Naive thymus-derived CD4-positive, alpha-beta T cell (primary cell): Measurements from ENCODE around the gene TTI1. TPM values are rescaled to one million over a fixed set of nuclear protein-coding genes. Genes with fewer than 3 reads are reported as not detected.

Source experiments
- ATAC-seq: fragments of 150-1000 bp; cut with Tn5 transposase; 2 replicates; pipeline ENCODE4 v1.10.0; 2021; ENCODE audit warnings: mild to moderate bottlenecking, moderate library complexity
- CTCF ChIA-PET: fragments of 350-600 bp; sonication (Branson Sonifier 250); formaldehyde crosslinking; loops from one replicate; lab custom pipeline; 2021; ENCODE audit warnings: antibody characterized with exemption; lab: Charles Lee
- POLR2A ChIA-PET: fragments of 350-600 bp; sonication (Branson Sonifier 250); formaldehyde crosslinking; loops from one replicate; lab custom pipeline; 2021; ENCODE audit warnings: antibody characterized with exemption, inconsistent platforms; lab: Charles Lee
- DNase-seq, 9 donors: peaks; one replicate each; pipeline versions ENCODE4 v3.0.0 to v3.0.0-alpha.2; 2020 to 2022; ENCODE audit warnings: mixed read lengths in 1 of 9
- H3K27ac ChIP-seq: one replicate; pipeline ENCODE4 v1.7.0; 2013; ENCODE audit warnings: mild to moderate bottlenecking, low read depth, low read length, moderate library complexity
- H3K27me3 ChIP-seq, 2 donors: one replicate each; pipeline ENCODE4 v1.7.0; 2013; ENCODE audit warnings: low read length in 2 of 2, mild to moderate bottlenecking in 2 of 2, moderate library complexity in 2 of 2; ENCODE audit not compliant: control insufficient read depth in 2 of 2, insufficient read depth in 2 of 2
- H3K36me3 ChIP-seq, 3 experiments: 1 replicate in 2 of 3; 2 replicates in 1 of 3; pipeline ENCODE4 v1.7.0; 2013; ENCODE audit warnings: low read length in 3 of 3, mild to moderate bottlenecking in 3 of 3, moderate library complexity in 1 of 3; ENCODE audit not compliant: insufficient read depth in 3 of 3, control insufficient read depth in 2 of 3
- H3K4me1 ChIP-seq, 2 donors: one replicate each; pipeline ENCODE4 v1.7.0; 2013; ENCODE audit warnings: low read length in 2 of 2, mild to moderate bottlenecking in 2 of 2, moderate library complexity in 1 of 2; ENCODE audit not compliant: control insufficient read depth in 2 of 2, insufficient read depth in 2 of 2
- H3K4me3 ChIP-seq: 2 replicates; pipeline ENCODE4 v1.7.0; 2013; ENCODE audit warnings: mild to moderate bottlenecking, low read length
- H3K9me3 ChIP-seq, 3 experiments: 1 replicate in 2 of 3; 2 replicates in 1 of 3; pipeline ENCODE4 v1.7.0; 2013; ENCODE audit warnings: low read length in 3 of 3; ENCODE audit not compliant: control insufficient read depth in 2 of 3
- H3K27ac Mint-ChIP-seq, 9 donors: one replicate each; pipeline ENCODE4 v1.8.0; 2020 to 2022; ENCODE audit warnings: mixed read lengths in 9 of 9, mild to moderate bottlenecking in 8 of 9, moderate library complexity in 5 of 9, inconsistent platforms in 2 of 9
- H3K27me3 Mint-ChIP-seq, 5 donors: one replicate each; pipeline ENCODE4 v1.8.0; 2021 to 2022; ENCODE audit warnings: mixed read lengths in 5 of 5, mild to moderate bottlenecking in 1 of 5
- H3K36me3 Mint-ChIP-seq, 5 donors: one replicate each; pipeline ENCODE4 v1.8.0; 2020 to 2022; ENCODE audit warnings: mixed read lengths in 5 of 5, mild to moderate bottlenecking in 3 of 5, inconsistent platforms in 1 of 5
- H3K4me1 Mint-ChIP-seq, 7 donors: one replicate each; pipeline ENCODE4 v1.8.0; 2020 to 2022; ENCODE audit warnings: mixed read lengths in 7 of 7, mild to moderate bottlenecking in 3 of 7, inconsistent platforms in 1 of 7
- H3K4me3 Mint-ChIP-seq, 10 donors: one replicate each; pipeline ENCODE4 v1.8.0; 2020 to 2022; ENCODE audit warnings: mild to moderate bottlenecking in 10 of 10, mixed read lengths in 10 of 10, moderate library complexity in 6 of 10, inconsistent platforms in 2 of 10
- H3K9me3 Mint-ChIP-seq, 11 donors: one replicate each; pipeline ENCODE4 v1.8.0; 2020 to 2022; ENCODE audit warnings: mixed read lengths in 11 of 11, mild to moderate bottlenecking in 4 of 11, inconsistent platforms in 1 of 11, moderate library complexity in 1 of 11
- intact Hi-C, 2 donors: fragments of 100-400 bp; cut with micrococcal nuclease; formaldehyde crosslinking; loops; one replicate each; pipeline ENCODE4 v1.15.1; 2023
- polyA plus RNA-seq, 2 donors: library from polyadenylated mRNA; unstranded; fragments of 300-500 nt; fragmentation: Illumina TruSeq; gene quantifications; one replicate each; pipeline ENCODE4 v1.2.3, GENCODE V29; 2021
- total RNA-seq, 6 experiments: library from RNA in 5 of 6; stranded (reverse) in 5 of 6; gene quantifications; 1 replicate in 5 of 6; 2 replicates in 1 of 6; pipeline ENCODE4 v1.2.3 and lab custom pipeline; 2021 to 2026

TTI1 gene
- total and polyA plus RNA-seq, 7 experiments from 2014 or later: 15.0 to 29.8 (median 25.0) TPM

- Mint-ChIP-seq H3K27ac (no peak overlapping the region), H3K9me3 (peaks cover 0 to 3% (median 0%) of the 10 kb centered on the region in 11 donors), H3K4me1 (peaks cover 23 to 83% (median 75%) of the 10 kb centered on the region in 7 donors), H3K27me3 (no peaks in the 10 kb centered on the region), H3K36me3 (peaks cover 0 to 19% (median 13%) of the 10 kb centered on the region in 5 donors), H3K4me3 (peak overlapping the region in 1 of 10 donors; percentile 10)
- Histone ChIP-seq H3K4me1 (no peaks in the 10 kb centered on the region), H3K4me3 (no peak overlapping the region), H3K9me3 (no peaks in the 10 kb centered on the region), H3K27me3 (no peaks in the 10 kb centered on the region), H3K36me3 (no peaks in the 10 kb centered on the region), H3K27ac (no peak overlapping the region)
- no peak for ATAC-seq
- POLR2A ChIA-PET: no interaction called here
- CTCF ChIA-PET: interaction anchor here (0.7 kb wide), 1 partner anchor 15 kb away, joined by 3 read pairs; no protein-coding TSS in a partner anchor
- intact Hi-C loops: no loop called here
- no peak for DNase-seq
Observed at GRCh38 chr20:38024496-38024895, 8.8 kb downstream of the TTI1 start.

GRCh38 chr20:38023181-38024001 is 9.9 kb downstream of the TTI1 start:
- Mint-ChIP-seq H3K4me3 (peak overlapping the region in 2 of 10 donors; percentile 13 to 54), H3K27me3 (no peaks in the 10 kb centered on the region), H3K27ac (no peak overlapping the region), H3K4me1 (peaks cover 14 to 76% (median 69%) of the 10 kb centered on the region in 7 donors), H3K36me3 (peaks cover 7 to 30% (median 20%) of the 10 kb centered on the region in 5 donors), H3K9me3 (peaks cover 1 to 10% (median 5%) of the 10 kb centered on the region in 11 donors)
- Histone ChIP-seq H3K4me3 (no peak overlapping the region), H3K36me3 (peaks cover 0 to 7% (median 3%) of the 10 kb centered on the region in 3 experiments), H3K27ac (no peak overlapping the region), H3K27me3 (no peaks in the 10 kb centered on the region), H3K9me3 (no peaks in the 10 kb centered on the region), H3K4me1 (no peaks in the 10 kb centered on the region)
- DNase-seq (no peak), ATAC-seq (no peak)
- intact Hi-C loops: no loop called here
- ChIA-PET CTCF (interaction anchor here (0.7 kb wide), 1 partner anchor 14 kb away, joined by 3 read pairs; no protein-coding TSS in a partner anchor), POLR2A (no interaction called here)

DNA sequence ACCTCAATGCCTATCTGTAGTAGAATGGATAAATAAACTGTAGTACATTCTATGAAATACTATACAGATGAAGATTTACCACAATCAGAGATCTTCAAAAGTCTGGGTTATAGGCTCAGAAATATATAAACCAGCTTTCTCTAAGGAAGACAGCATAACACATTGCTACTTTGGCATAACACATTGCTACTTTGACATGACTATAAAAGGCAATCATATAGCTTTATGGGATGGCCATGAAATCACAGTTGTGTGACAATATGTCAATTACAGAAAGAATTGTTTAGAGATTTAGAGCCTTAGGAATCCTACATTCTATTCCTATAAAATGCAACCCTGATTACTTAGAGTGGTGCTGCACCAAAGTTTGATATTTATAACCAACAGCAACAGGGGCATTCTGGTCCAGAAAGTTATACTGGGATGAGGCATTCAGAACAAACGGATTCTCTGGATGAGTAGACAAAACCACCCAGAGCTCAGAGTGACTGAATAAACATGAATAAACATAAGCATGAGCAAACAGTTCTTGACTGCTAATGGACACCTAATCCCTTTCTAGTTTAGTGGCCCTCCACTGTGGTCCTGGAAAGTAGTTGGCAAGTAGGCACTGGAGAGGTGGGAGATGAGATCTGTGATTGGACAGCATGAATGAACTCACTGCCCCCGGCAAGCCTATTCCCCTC is 12.0 kb downstream of the TTI1 start:
- no peaks in the 10 kb centered on the region for H3K4me1 ChIP-seq
- H3K9me3 ChIP-seq: no peaks in the 10 kb centered on the region
- CTCF ChIA-PET: no interaction called here
- peaks cover 9 to 45% (median 39%) of the 10 kb centered on the region in 5 donors for H3K36me3 Mint-ChIP-seq
- intact Hi-C loops: no loop called here
- H3K27ac ChIP-seq: no peak overlapping the region
- POLR2A ChIA-PET: no interaction called here
- H3K9me3 Mint-ChIP-seq: peaks cover 3 to 22% (median 7%) of the 10 kb centered on the region in 11 donors
- no peak overlapping the region for H3K27ac Mint-ChIP-seq
- DNase-seq (no peak), ATAC-seq (no peak)
- peaks cover 12 to 67% (median 55%) of the 10 kb centered on the region in 7 donors for H3K4me1 Mint-ChIP-seq
- no peaks in the 10 kb centered on the region for H3K27me3 ChIP-seq
- no peak overlapping the region for H3K4me3 Mint-ChIP-seq
- no peaks in the 10 kb centered on the region for H3K27me3 Mint-ChIP-seq
- H3K36me3 ChIP-seq: peaks cover 11 to 28% (median 13%) of the 10 kb centered on the region in 3 experiments
- no peak overlapping the region for H3K4me3 ChIP-seq

DNA sequence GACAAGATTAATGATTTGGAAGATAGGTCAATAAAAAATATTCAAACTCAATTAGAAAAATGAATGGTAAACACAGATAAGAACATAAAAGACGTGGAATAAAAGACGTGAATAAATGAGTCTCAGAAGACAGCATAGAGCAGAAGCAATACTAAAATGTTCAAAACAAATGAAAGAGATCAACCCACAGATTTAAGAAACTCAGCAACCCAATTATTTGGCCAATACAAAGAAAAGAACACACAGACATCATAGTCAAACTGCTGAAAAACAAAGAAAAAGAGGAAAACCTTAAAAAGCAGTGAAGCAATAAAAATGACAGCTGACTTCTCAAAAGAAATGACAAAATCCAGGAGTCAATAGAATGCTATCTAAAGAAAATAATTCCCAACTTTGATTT is 14.9 kb downstream of the TTI1 start:
- Mint-ChIP-seq H3K27ac (peak overlapping the region in 1 of 9 donors; percentile 20), H3K9me3 (peaks cover 3 to 22% (median 7%) of the 10 kb centered on the region in 11 donors), H3K4me1 (peaks cover 9 to 52% (median 41%) of the 10 kb centered on the region in 7 donors), H3K4me3 (no peak overlapping the region), H3K27me3 (no peaks in the 10 kb centered on the region), H3K36me3 (peaks cover 18 to 64% (median 56%) of the 10 kb centered on the region in 5 donors)
- ChIA-PET CTCF (no interaction called here), POLR2A (no interaction called here)
- Histone ChIP-seq H3K27me3 (no peaks in the 10 kb centered on the region), H3K27ac (no peak overlapping the region), H3K36me3 (peaks cover 13 to 50% (median 15%) of the 10 kb centered on the region in 3 experiments), H3K4me3 (no peak overlapping the region), H3K4me1 (no peaks in the 10 kb centered on the region), H3K9me3 (no peaks in the 10 kb centered on the region)
- DNase-seq: no peak
- ATAC-seq: no peak
- intact Hi-C loops: no loop called here

- H3K4me3 Mint-ChIP-seq: no peak overlapping the region
- no peak overlapping the region for H3K27ac Mint-ChIP-seq
- ChIA-PET POLR2A (no interaction called here), CTCF (no interaction called here)
- no peak overlapping the region for H3K4me3 ChIP-seq
- peaks cover 3 to 22% (median 7%) of the 10 kb centered on the region in 11 donors for H3K9me3 Mint-ChIP-seq
- intact Hi-C loops: no loop called here
- no peaks in the 10 kb centered on the region for H3K9me3 ChIP-seq
- H3K36me3 ChIP-seq: peaks cover 13 to 54% (median 20%) of the 10 kb centered on the region in 3 experiments
- peaks cover 9 to 48% (median 40%) of the 10 kb centered on the region in 7 donors for H3K4me1 Mint-ChIP-seq
- no peaks in the 10 kb centered on the region for H3K4me1 ChIP-seq
- H3K27ac ChIP-seq: no peak overlapping the region
- no peak for DNase-seq
- no peak for ATAC-seq
- H3K27me3 ChIP-seq: no peaks in the 10 kb centered on the region
- H3K36me3 Mint-ChIP-seq: peaks cover 20 to 68% (median 58%) of the 10 kb centered on the region in 5 donors
- no peaks in the 10 kb centered on the region for H3K27me3 Mint-ChIP-seq
Observed at GRCh38 chr20:38017959-38018358, 15.3 kb downstream of the TTI1 start.

GRCh38 chr20:38013887-38014286 is 19.4 kb downstream of the TTI1 start:
- H3K9me3 Mint-ChIP-seq: peaks cover under 1 to 17% (median 5%) of the 10 kb centered on the region in 11 donors
- no peak overlapping the region for H3K4me3 ChIP-seq
- ChIA-PET CTCF (no interaction called here), POLR2A (no interaction called here)
- no peak for DNase-seq
- no peaks in the 10 kb centered on the region for H3K4me1 ChIP-seq
- H3K36me3 ChIP-seq: peaks cover 17 to 74% (median 23%) of the 10 kb centered on the region in 3 experiments
- peak overlapping the region in 1 of 9 donors; percentile 30 for H3K27ac Mint-ChIP-seq
- no peaks in the 10 kb centered on the region for H3K27me3 Mint-ChIP-seq
- H3K27me3 ChIP-seq: no peaks in the 10 kb centered on the region
- ATAC-seq: no peak
- no peaks in the 10 kb centered on the region for H3K9me3 ChIP-seq
- peaks cover 27 to 79% (median 57%) of the 10 kb centered on the region in 5 donors for H3K36me3 Mint-ChIP-seq
- H3K4me1 Mint-ChIP-seq: peaks cover 0 to 32% (median 16%) of the 10 kb centered on the region in 7 donors
- intact Hi-C loops: no loop called here
- no peak overlapping the region for H3K4me3 Mint-ChIP-seq
- H3K27ac ChIP-seq: no peak overlapping the region
